BLaER1 (cell line): ENCODE measurements around the gene HSPA9.
A peak's percentile ranks its signal among the peaks of the same experiment; 100 is the strongest.

Experiments
- H3K27ac ChIP-seq: shearing (Covaris generic); formaldehyde crosslinking; 2 replicates; pipeline ENCODE4 v1.8.1; 2022
- H3K27me3 ChIP-seq: shearing (Covaris generic); formaldehyde crosslinking; 2 replicates; pipeline ENCODE4 v1.8.1; 2022
- H3K36me3 ChIP-seq: shearing (Covaris generic); formaldehyde crosslinking; 2 replicates; pipeline ENCODE4 v1.8.1; 2022
- H3K4me1 ChIP-seq: shearing (Covaris generic); formaldehyde crosslinking; 2 replicates; pipeline ENCODE4 v1.8.1; 2022
- H3K4me2 ChIP-seq: shearing (Covaris generic); formaldehyde crosslinking; 2 replicates; pipeline ENCODE4 v1.8.1; 2022
- H3K4me3 ChIP-seq: shearing (Covaris generic); formaldehyde crosslinking; 2 replicates; pipeline ENCODE4 v1.8.1; 2022
- H3K9ac ChIP-seq: shearing (Covaris generic); formaldehyde crosslinking; 2 replicates; pipeline ENCODE4 v1.8.1; 2022
- H3K9me3 ChIP-seq: shearing (Covaris generic); formaldehyde crosslinking; 2 replicates; pipeline ENCODE4 v1.8.1; 2022
- H4K20me1 ChIP-seq: shearing (Covaris generic); formaldehyde crosslinking; 2 replicates; pipeline ENCODE4 v1.8.1; 2022
- Cebpa-rat ChIP-seq: shearing (Covaris generic); IDR thresholded peaks from 2 replicates; pipeline ENCODE4 v1.8.1; 2022

HSPA9 gene

GRCh38 chr5:138575194-138576015 is at the start of gene HSPA9:
TSS of gene HSPA9 (minus strand) at chr5:138575401. CDS start at chr5:138575318, 83 bp downstream.
- Histone ChIP-seq H3K4me1 (peaks cover 23% of the 10 kb centered on the region), H3K27ac (peak within 1 kb of the TSS; percentile 100), H3K4me2 (peak within 1 kb of the TSS; percentile 91), H3K9ac (peak within 1 kb of the TSS; percentile 99), H3K27me3 (no peaks in the 10 kb centered on the region), H3K4me3 (peak within 1 kb of the TSS; percentile 91), H3K9me3 (no peaks in the 10 kb centered on the region), H3K36me3 (peaks cover 34% of the 10 kb centered on the region), H4K20me1 (peaks cover 47% of the 10 kb centered on the region)
- TF ChIP-seq Cebpa-rat: peak; percentile 91

GRCh38 chr5:138623053-138623452 is 47.9 kb upstream of the HSPA9 start:
- Histone ChIP-seq H4K20me1 (no peaks in the 10 kb centered on the region), H3K27ac (no peak overlapping the region), H3K9ac (no peak overlapping the region), H3K4me1 (no peaks in the 10 kb centered on the region; the same call in 1 of the 2 replicates), H3K4me3 (no peak overlapping the region), H3K36me3 (no peaks in the 10 kb centered on the region), H3K9me3 (no peaks in the 10 kb centered on the region), H3K4me2 (no peak overlapping the region), H3K27me3 (no peaks in the 10 kb centered on the region)
- no peak for TF ChIP-seq Cebpa-rat

GRCh38 chr5:138622051-138622450 is 46.9 kb upstream of the HSPA9 start:
- no peak overlapping the region for H3K4me2 ChIP-seq
- TF ChIP-seq Cebpa-rat: no peak
- H4K20me1 ChIP-seq: no peaks in the 10 kb centered on the region
- no peaks in the 10 kb centered on the region for H3K9me3 ChIP-seq
- no peaks in the 10 kb centered on the region for H3K27me3 ChIP-seq
- H3K4me3 ChIP-seq: no peak overlapping the region
- no peak overlapping the region for H3K9ac ChIP-seq
- H3K4me1 ChIP-seq: peaks cover under 1% of the 10 kb centered on the region
- H3K27ac ChIP-seq: no peak overlapping the region
- no peaks in the 10 kb centered on the region for H3K36me3 ChIP-seq

- Histone ChIP-seq H3K36me3 (no peaks in the 10 kb centered on the region), H3K4me2 (no peak overlapping the region), H3K9ac (no peak overlapping the region), H3K9me3 (no peaks in the 10 kb centered on the region), H4K20me1 (no peaks in the 10 kb centered on the region), H3K4me1 (peaks cover 10% of the 10 kb centered on the region), H3K27ac (no peak overlapping the region), H3K4me3 (no peak overlapping the region), H3K27me3 (no peaks in the 10 kb centered on the region)
- TF ChIP-seq Cebpa-rat: no peak
Observed at GRCh38 chr5:138620663-138621224, 45.5 kb upstream of the HSPA9 start.

- H4K20me1 ChIP-seq: no peaks in the 10 kb centered on the region
- no peak for TF ChIP-seq Cebpa-rat
- H3K4me1 ChIP-seq: peaks cover 12% of the 10 kb centered on the region
- no peak overlapping the region for H3K4me3 ChIP-seq
- H3K4me2 ChIP-seq: peak overlapping the region; percentile 24; the same call in 1 of the 2 replicates
- H3K9me3 ChIP-seq: no peaks in the 10 kb centered on the region
- no peak overlapping the region for H3K27ac ChIP-seq
- no peaks in the 10 kb centered on the region for H3K27me3 ChIP-seq
- H3K9ac ChIP-seq: no peak overlapping the region
- H3K36me3 ChIP-seq: no peaks in the 10 kb centered on the region
Observed at GRCh38 chr5:138616508-138616907, 41.3 kb upstream of the HSPA9 start.

- H3K36me3 ChIP-seq: no peaks in the 10 kb centered on the region
- no peak overlapping the region for H3K27ac ChIP-seq
- H3K9ac ChIP-seq: no peak overlapping the region
- no peaks in the 10 kb centered on the region for H3K9me3 ChIP-seq
- peaks cover 23% of the 10 kb centered on the region for H3K4me1 ChIP-seq
- H3K27me3 ChIP-seq: no peaks in the 10 kb centered on the region
- H3K4me2 ChIP-seq: no peak overlapping the region
- TF ChIP-seq Cebpa-rat: no peak
- H3K4me3 ChIP-seq: no peak overlapping the region
- H4K20me1 ChIP-seq: no peaks in the 10 kb centered on the region
Observed at GRCh38 chr5:138615461-138615860, 40.3 kb upstream of the HSPA9 start.

GRCh38 chr5:138611678-138612218 is 36.5 kb upstream of the HSPA9 start:
- Histone ChIP-seq H3K9me3 (no peaks in the 10 kb centered on the region), H3K27me3 (no peaks in the 10 kb centered on the region), H3K4me1 (peaks cover 21% of the 10 kb centered on the region), H3K4me3 (peak overlapping the region; percentile 46; the same call in 1 of the 2 replicates), H3K27ac (peak overlapping the region; percentile 71; the same call in 1 of the 2 replicates), H3K4me2 (peak overlapping the region; percentile 89), H3K36me3 (no peaks in the 10 kb centered on the region), H4K20me1 (no peaks in the 10 kb centered on the region), H3K9ac (peak overlapping the region; percentile 70)
- no peak for TF ChIP-seq Cebpa-rat

- Histone ChIP-seq H3K27me3 (no peaks in the 10 kb centered on the region), H3K27ac (peak overlapping the region; percentile 71; the same call in 1 of the 2 replicates), H4K20me1 (no peaks in the 10 kb centered on the region), H3K4me2 (peak overlapping the region; percentile 89), H3K4me1 (peaks cover 14% of the 10 kb centered on the region), H3K9ac (peak overlapping the region; percentile 70), H3K36me3 (no peaks in the 10 kb centered on the region), H3K9me3 (no peaks in the 10 kb centered on the region), H3K4me3 (peak overlapping the region; percentile 46; the same call in 1 of the 2 replicates)
- no peak for TF ChIP-seq Cebpa-rat
Observed at GRCh38 chr5:138610918-138611677, 35.9 kb upstream of the HSPA9 start.

GRCh38 chr5:138610415-138610917 is 35.3 kb upstream of the HSPA9 start:
- H3K27ac ChIP-seq: peak overlapping the region; percentile 71; the same call in 1 of the 2 replicates
- H3K9me3 ChIP-seq: no peaks in the 10 kb centered on the region
- H4K20me1 ChIP-seq: no peaks in the 10 kb centered on the region
- TF ChIP-seq Cebpa-rat: no peak
- peaks cover 16% of the 10 kb centered on the region for H3K4me1 ChIP-seq
- no peaks in the 10 kb centered on the region for H3K36me3 ChIP-seq
- H3K27me3 ChIP-seq: no peaks in the 10 kb centered on the region
- H3K4me2 ChIP-seq: peak overlapping the region; percentile 89
- no peak overlapping the region for H3K4me3 ChIP-seq
- peak overlapping the region; percentile 70; the same call in 1 of the 2 replicates for H3K9ac ChIP-seq
